Stimulated activated CD4-positive, alpha-beta T cell treated with anti-CD3 and anti-CD28 coated beads, Interleukin-15, amount 100 ng/mL, for 1 hour (primary cell): ENCODE data around the gene PEX14.
"Not testable (repeated sequence)": the region's sequence is repeated elsewhere in the genome, so short reads cannot be mapped to it uniquely, and the experiment has no call there.

Source experiments
- DNase-seq, 2 donors: peaks; one replicate each; pipeline ENCODE4 v3.0.0-alpha.2; 2020; ENCODE audit warnings: low read depth in 1 of 2, low spot score in 1 of 2

Gene PEX14

DNA sequence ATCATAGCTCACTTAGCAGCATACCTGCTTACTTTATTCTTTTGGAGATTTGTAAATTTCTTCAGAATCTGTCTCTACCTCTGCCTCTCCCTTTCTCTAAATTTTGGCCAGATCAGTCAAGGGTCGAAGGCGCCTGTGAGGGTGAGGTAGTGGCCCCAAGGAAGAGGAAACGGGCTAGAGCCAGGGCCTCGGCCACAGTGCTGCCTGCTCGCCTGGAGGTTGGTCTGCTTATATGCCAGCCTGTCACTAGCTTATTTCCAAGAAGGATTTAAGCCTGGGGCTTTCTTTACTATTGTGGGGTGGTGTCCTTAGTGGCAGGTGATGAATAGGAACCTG is 19.6 kb downstream of the PEX14 start:
- DNase-seq: no peak

- peak; percentile 64 to 68 for DNase-seq
Measured at GRCh38 chr1:10494754-10495474, 20.2 kb downstream of the PEX14 start.

DNA sequence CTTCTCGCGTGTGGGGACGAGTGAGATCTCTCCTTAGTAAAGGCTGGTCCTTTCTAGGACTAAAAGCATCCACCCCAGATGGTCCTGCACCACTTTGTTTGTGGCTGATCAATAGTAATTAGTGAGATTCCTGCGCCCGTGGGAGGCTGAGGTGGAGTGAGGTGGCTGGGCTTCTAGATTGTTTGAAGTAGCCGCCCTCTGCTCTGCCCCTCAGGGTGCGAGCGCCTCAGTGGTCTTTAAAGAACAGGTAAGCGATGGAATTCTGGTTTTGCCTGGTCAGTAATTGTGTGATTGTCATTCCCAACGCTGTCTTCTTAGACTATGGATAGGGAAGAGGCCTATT is 20.7 kb downstream of the PEX14 start:
- DNase-seq: no peak

GRCh38 chr1:10495952-10496351 is 21.2 kb downstream of the PEX14 start:
- no peak for DNase-seq

- DNase-seq: no peak
Measured at GRCh38 chr1:10497109-10497508, 22.4 kb downstream of the PEX14 start.

- no peak for DNase-seq
Measured at GRCh38 chr1:10498231-10498630, 23.5 kb downstream of the PEX14 start.

DNA sequence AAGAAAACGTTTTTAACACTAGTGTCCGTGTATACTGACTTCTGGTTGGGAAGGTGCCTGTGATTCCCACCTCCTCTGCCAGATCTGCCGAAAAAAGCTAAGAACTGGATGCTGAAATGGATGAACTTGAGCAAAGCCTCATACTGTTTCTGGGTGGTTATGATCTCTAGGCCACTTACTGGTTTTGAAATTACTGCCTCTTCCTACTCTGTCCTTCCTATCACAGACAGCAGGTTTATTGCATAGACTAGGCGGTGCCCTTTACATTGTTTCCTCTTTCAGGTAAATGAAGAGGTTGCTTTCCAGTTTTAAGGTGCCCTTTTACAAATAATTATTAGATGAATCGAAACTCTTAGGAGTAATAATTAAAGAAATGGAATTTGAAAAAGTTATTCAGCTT is 27.5 kb downstream of the PEX14 start:
- no peak for DNase-seq

DNA sequence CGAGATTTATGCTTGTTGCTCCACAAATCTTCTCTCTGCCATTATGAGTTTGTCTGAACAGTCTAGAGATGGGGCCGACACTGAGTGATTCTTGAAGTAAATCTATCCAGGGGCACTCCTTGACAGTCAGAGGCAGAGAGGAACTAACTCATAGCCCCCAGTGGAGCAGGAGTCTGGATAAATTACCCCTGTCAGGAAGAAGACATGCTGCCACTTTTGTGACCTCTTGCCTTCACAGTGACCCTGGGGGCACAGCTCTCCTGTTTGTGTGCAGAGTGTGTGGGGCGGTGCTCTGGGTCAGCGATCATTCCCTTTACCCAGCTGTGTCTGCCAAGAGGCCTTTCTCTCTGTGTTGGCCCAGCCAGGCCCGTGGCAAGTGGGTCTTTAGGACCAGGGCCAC is 29.5 kb downstream of the PEX14 start:
- DNase-seq: no peak

DNA sequence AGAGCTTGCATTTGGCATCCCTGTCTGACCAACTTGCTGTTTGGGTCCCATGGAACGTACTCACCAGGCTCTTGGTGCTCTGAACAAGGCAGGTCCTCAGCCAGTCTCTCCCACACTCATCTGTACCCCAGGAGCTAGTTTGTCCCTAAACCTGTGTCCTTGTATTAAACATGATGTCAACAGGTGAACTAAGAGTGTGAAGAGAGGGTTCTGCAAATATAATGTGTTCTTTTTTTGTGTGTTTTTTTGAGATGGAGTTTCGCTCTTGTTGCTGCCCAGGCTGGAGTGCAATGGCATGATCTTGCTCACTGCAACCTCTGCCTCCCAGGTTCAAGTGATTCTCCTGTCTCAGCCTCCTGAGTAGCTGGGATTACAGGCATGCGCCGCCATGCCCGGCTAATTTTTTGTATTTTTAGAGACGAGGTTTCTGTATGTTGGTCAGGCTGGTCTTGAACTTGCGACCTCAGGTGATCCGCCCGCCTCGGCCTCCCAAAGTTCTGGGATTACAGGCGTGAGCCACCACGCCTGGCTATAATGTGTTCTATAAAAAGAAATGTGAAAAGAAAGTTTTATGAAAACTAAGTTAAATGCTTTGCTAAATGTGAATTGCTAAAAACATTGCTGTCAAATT is 31.4 kb downstream of the PEX14 start:
- DNase-seq: not testable (repeated sequence)

DNA sequence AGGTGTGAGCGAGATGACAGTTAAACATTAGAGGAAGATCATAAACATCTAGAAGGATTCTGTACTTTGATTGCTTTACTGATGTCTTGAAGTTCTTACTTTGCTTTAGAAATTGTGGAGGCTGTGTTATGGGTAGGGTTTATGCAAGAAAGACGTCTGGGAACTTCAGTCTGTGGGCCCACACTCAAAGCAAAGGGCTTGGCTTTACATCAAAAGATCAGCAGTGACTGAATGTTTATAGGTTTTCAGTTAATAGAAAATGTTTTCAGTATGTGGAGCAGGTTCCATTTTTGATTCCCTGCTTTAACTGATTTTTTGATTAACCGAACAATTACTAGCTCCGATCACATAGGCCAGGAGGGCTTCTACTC is 31.9 kb downstream of the PEX14 start:
- DNase-seq: no peak

DNA sequence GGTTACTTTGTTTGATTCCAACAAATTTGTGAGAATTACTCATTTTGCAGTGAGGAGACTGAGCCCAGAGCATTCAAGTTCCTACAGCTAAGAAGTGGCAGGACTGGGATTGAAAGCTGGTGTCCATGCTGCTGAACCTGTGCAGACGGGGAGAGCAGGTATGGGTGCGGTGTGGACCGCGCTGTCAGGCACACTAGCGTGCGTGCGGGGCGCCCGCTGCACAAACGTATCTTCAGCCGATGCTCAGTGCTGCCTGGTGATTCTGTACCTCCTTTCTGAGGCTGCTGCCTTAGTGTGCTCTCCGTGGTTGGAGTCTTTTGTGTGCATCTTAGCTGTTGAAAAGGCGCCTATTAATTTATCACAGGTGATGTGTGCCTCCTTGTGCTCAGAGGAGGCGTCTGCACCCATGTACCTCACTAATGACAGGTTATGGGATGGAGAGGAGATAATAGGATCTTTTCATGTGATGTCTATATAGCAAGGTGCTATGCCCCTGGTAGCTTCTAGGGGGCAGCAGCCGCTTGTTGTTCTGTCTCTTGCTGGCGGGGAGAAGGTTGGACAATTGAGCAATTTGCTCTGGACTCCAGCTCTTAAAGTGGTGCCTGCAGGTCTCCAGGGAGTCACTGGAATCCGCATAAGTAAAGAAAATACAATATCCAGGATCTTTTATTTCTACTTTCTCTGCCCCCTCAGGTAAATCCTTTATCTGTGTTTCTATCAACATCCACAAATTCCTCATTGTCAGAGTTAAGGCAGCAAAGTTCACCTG is 32.5 kb downstream of the PEX14 start:
- DNase-seq: peak in 1 of 2 donors; percentile 23

DNA sequence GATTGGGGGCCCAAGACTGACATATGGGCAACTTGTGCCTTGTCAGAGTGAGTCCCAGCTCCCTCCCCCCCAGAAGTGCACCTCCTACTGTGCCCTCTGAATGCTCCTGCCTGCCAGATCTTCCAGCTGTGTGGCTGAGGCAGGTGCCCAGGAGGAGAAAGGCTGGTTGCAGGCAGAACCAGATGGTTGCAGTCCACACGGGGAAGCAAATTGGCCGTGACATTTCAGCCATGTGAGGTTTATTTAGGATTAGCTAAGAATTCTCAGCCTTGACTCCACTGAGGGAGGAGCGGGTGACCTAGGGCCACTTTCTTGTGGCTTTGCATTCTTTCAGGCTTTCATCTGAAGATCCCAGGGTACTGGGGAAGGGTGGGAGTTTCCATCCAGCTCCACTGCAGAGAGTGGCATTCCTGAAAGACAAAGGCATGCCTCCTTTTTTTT is 33.8 kb downstream of the PEX14 start:
- DNase-seq: no peak

- no peak for DNase-seq
Measured at GRCh38 chr1:10509809-10510509, 35.2 kb downstream of the PEX14 start.

DNA sequence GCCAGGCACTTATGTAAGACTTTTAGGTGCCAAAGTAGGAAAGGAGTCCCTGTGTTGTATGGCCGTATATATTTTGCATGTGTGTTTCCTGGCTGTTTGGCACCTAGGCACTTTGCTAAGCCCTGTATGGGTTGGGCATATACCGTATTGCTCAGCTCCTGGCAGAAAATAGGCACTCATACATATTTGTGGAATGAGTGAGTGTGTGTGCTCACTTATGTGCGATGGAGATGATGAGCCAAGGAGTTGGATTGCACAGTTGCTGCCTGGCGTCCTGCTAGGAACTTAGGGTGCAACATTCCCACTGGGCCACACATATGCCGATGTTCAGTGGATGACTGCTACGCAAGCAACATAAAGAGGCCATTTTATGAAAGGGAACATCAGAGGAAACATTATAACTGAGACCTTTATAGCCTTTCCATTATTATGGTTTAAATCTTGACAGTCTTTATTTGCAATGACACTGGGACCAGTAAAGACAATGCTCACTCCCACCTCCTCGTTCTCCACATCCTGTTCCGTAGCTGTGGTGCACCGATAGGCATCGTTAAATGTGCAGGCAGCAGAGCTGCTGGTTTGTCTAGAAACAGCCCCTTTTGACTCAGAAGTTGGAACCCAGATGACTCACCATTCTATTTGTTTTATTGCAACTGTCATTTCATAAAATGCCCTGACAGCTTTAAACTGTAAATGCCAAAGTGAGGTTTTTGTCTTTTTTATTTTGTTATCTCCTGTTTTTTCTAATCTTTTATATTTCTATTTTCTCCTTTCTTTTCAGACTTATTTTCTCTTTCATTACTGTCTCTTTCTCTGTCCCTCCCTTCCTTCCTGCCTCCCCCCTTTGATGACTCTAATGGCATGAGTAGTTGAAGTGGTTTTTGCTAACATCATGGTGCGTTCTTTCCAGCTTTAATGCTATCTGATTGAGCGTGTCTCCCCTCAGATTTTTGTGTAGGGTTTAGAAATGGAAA is 36.1 kb downstream of the PEX14 start:
- DNase-seq: peak; percentile 40 to 47

- no peak for DNase-seq
Measured at GRCh38 chr1:10511494-10511885, 36.7 kb downstream of the PEX14 start.

DNA sequence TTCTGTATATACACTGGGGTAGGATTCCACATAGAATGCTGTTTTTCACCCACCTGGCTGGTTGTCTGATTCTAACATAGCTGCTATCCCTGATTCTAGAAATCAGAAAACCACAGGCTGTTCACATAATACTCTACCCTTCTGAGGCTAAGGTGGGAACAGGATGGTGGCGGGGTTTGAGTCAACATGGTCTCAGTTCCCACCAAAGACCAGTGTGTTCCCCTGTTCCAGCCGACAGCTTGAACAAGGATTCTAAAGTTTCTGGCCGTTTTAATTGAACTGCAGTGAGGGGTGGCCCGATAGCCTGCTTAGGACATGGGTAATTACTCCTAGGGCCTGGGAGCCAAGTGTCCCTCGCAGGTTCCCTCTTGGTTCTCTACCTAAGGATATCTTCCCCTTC is 38.4 kb downstream of the PEX14 start:
- no peak for DNase-seq

GRCh38 chr1:10514490-10515235 is 39.9 kb downstream of the PEX14 start:
- no peak for DNase-seq

DNA sequence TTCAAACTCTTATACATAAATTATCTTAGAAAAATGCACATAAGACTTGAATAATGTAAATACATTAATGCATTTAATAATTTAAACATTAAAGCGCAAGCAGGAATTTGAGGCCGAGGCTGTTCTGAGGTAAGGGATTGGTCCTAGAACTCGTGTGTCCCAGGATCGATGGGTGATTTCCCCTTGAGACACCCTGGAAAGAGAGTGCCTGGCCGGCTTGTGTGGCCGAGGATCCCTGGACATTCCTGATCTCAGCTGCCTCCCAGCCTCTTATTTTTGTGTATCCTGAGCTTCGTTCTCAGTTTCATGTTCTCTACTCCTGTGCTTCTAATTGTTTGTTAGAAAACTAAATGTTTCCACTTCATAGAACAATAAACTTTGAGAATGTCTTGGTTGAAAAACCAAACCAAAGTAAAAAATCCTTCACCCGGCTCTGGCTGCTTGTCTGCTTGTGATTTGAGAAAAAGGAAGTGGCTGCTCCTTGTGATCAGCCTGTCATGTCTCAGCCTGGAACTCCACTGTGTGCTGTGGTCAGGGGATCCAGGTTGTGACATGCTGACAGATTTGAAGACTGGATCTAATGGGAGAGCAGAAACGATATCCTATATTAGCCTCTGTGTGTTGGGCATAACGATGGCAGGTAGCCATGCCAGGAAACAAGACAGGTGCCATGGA is 40.7 kb downstream of the PEX14 start:
- DNase-seq: no peak

- no peak for DNase-seq
Measured at GRCh38 chr1:10515976-10516750, 41.4 kb downstream of the PEX14 start.
